ENCODE data around the gene TACR2.

Gene TACR2

GRCh38 chr10:69389827-69390490, 26.8 kb downstream of the TACR2 start:
- TF ChIP-seq CTCF (conservative IDR thresholded peaks at IDR 0.05) = no peak
- TF ChIP-seq ZFX (IDR thresholded peaks at IDR 0.05) = no peak
- no peak overlapping the region for H3K27ac ChIP-seq

- no peak overlapping the region for H3K27ac ChIP-seq
- TF ChIP-seq ZFX (IDR thresholded peaks at IDR 0.05) = no peak
- no peak for TF ChIP-seq CTCF (conservative IDR thresholded peaks at IDR 0.05)
Measured at GRCh38 chr10:69388488-69388887, 28.2 kb downstream of the TACR2 start.

- TF ChIP-seq CTCF (conservative IDR thresholded peaks at IDR 0.05) (no peak), ZFX (IDR thresholded peaks at IDR 0.05) (no peak)
- peak overlapping the region; percentile 86 for H3K27ac ChIP-seq
Measured at GRCh38 chr10:69387500-69387899, 29.2 kb downstream of the TACR2 start.

- TF ChIP-seq ZFX (IDR thresholded peaks at IDR 0.05) (no peak), CTCF (conservative IDR thresholded peaks at IDR 0.05) (no peak)
- H3K27ac ChIP-seq = peak overlapping the region; percentile 86
Measured at GRCh38 chr10:69385454-69386350, 31.0 kb downstream of the TACR2 start.

- TF ChIP-seq ZFX (IDR thresholded peaks at IDR 0.05) (no peak), CTCF (conservative IDR thresholded peaks at IDR 0.05) (no peak)
- H3K27ac ChIP-seq = peak overlapping the region; percentile 86
Measured at GRCh38 chr10:69384320-69384719, 32.4 kb downstream of the TACR2 start.

GRCh38 chr10:69383558-69383957, 33.2 kb downstream of the TACR2 start:
- TF ChIP-seq ZFX (IDR thresholded peaks at IDR 0.05) = no peak
- TF ChIP-seq CTCF (conservative IDR thresholded peaks at IDR 0.05) = no peak
- peak overlapping the region; percentile 86 for H3K27ac ChIP-seq

Measured in C4-2B (cell line).